Neural cell (in vitro differentiated cells): ENCODE measurements around the gene ARHGAP4.

Experiments used
- EP300 ChIP-seq: fragments of 450-650 bp; conservative IDR thresholded peaks from 2 replicates; pipeline ENCODE4 v1.6.1; 2014; ENCODE audit warnings: antibody characterized with exemption, mild to moderate bottlenecking, moderate library complexity; ENCODE audit not compliant: poor library complexity, severe bottlenecking
- POLR2AphosphoS5 ChIP-seq: IDR thresholded peaks from 2 replicates; pipeline ENCODE4 v1.6.1; 2012
- TF ChIP-seq, protein P1 (sequence below): fragments of 450-650 bp; IDR thresholded peaks from 2 replicates; pipeline ENCODE4 v1.5.1; 2014; ENCODE audit warnings: antibody characterized with exemption, mild to moderate bottlenecking, moderate library complexity; ENCODE audit not compliant: poor library complexity, severe bottlenecking
- TF ChIP-seq, protein P2 (sequence below): IDR thresholded peaks from 2 replicates; pipeline ENCODE4 v1.6.1; 2012; ENCODE audit warnings: borderline replicate concordance

DNA sequence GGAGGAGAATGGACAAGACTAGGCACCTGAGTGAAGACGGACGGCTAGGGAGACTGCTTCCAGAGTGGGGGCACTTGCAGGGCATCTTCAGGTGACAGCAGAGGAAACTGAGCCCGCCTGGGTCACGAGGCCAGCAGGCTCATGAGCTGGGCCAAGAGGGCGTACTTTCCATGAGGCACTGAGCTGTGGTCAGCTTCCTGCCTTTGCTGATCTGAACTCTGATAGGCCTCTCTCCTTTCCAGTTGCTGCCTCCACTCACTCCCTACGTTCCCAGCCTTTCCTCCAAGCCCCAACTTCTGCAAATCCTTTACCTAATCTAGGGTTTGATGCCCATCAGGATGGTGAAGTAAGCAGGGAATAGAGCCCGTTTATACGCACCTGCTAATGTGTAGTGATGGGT lies 38.7 kb downstream of the ARHGAP4 start:
- TF ChIP-seq, protein P1, sequence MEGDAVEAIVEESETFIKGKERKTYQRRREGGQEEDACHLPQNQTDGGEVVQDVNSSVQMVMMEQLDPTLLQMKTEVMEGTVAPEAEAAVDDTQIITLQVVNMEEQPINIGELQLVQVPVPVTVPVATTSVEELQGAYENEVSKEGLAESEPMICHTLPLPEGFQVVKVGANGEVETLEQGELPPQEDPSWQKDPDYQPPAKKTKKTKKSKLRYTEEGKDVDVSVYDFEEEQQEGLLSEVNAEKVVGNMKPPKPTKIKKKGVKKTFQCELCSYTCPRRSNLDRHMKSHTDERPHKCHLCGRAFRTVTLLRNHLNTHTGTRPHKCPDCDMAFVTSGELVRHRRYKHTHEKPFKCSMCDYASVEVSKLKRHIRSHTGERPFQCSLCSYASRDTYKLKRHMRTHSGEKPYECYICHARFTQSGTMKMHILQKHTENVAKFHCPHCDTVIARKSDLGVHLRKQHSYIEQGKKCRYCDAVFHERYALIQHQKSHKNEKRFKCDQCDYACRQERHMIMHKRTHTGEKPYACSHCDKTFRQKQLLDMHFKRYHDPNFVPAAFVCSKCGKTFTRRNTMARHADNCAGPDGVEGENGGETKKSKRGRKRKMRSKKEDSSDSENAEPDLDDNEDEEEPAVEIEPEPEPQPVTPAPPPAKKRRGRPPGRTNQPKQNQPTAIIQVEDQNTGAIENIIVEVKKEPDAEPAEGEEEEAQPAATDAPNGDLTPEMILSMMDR: no peak
- TF ChIP-seq POLR2AphosphoS5 (no peak), EP300 (no peak)
- TF ChIP-seq, protein P2, sequence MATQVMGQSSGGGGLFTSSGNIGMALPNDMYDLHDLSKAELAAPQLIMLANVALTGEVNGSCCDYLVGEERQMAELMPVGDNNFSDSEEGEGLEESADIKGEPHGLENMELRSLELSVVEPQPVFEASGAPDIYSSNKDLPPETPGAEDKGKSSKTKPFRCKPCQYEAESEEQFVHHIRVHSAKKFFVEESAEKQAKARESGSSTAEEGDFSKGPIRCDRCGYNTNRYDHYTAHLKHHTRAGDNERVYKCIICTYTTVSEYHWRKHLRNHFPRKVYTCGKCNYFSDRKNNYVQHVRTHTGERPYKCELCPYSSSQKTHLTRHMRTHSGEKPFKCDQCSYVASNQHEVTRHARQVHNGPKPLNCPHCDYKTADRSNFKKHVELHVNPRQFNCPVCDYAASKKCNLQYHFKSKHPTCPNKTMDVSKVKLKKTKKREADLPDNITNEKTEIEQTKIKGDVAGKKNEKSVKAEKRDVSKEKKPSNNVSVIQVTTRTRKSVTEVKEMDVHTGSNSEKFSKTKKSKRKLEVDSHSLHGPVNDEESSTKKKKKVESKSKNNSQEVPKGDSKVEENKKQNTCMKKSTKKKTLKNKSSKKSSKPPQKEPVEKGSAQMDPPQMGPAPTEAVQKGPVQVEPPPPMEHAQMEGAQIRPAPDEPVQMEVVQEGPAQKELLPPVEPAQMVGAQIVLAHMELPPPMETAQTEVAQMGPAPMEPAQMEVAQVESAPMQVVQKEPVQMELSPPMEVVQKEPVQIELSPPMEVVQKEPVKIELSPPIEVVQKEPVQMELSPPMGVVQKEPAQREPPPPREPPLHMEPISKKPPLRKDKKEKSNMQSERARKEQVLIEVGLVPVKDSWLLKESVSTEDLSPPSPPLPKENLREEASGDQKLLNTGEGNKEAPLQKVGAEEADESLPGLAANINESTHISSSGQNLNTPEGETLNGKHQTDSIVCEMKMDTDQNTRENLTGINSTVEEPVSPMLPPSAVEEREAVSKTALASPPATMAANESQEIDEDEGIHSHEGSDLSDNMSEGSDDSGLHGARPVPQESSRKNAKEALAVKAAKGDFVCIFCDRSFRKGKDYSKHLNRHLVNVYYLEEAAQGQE: no peak
